GM19043 (cell line): ENCODE results near the gene STXBP3.
"Not testable (repeated sequence)": the region's sequence is repeated elsewhere in the genome, so short reads cannot be mapped to it uniquely, and the experiment has no call there.

Experiments
- ATAC-seq: cut with Tn5 transposase; IDR thresholded peaks from one replicate; pipeline ENCODE4 v1.9.1; 2021; ENCODE audit warnings: low read depth; ENCODE audit not compliant: unreplicated experiment

Gene STXBP3

DNA sequence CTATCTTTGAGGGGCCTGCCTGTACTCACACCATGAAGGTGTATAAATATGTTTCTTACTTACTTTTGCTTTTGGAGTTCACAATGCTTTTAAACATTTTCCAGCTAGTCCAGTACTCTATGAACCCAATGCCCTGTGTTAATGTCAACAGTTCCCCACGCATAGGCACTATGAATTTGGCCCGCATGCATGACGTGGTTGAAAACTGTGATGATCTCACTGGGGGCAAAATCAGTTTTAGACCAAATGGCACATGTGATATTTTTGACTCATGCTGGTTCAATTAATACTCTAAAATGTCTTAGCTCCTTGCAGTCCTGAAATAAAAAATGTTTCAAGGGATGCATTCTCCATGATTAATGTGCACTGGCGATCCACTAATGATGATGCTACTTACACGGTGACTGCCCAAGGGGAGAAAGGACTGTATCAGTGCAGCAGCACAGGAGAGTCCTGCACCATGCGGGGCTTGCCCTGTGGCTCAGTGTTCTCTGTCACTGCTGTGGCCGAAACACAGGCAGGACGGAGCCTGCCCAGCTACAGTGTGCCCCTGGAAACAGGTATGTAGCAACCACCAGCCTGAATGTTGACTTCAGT is 18.0 kb upstream of the STXBP3 start:
- ATAC-seq = no peak

DNA sequence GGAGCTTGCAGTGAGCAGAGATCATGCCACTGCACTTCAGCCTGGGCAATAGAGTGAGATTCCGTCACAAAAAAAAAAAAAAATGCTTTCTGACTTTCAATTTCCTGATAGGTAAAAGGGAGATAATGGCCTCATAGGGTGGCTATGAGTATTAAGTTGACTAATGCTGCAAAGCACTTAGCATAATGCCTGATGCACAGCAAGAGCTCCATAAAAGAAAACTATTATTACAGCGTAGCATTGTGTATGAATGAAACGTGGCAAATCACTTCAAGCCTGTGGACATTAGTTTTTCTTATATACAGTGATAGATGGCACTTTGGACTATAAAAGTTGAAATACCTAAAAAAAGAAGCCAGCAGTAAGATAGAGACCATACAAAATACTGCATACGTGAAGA is 17.0 kb upstream of the STXBP3 start:
- no peak for ATAC-seq

DNA sequence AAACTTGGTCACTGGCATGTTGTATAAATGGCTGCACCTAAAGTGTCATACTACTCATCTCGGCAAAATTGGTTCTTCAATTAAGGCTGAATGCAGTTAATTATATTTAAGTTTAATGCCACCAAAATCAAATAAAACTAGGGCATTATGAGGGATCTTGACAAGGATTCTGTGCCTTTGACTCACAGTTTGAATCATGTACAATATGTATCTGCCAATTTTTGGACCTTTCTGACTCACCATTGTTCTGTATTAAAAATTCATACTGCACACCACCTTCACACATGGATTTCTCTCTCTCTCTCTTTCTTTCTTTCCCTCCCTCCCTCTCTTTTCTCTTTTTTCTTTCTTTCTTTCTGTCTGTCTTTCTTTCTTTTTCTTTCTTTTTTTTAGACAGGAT is 14.1 kb upstream of the STXBP3 start:
- ATAC-seq = no peak

DNA sequence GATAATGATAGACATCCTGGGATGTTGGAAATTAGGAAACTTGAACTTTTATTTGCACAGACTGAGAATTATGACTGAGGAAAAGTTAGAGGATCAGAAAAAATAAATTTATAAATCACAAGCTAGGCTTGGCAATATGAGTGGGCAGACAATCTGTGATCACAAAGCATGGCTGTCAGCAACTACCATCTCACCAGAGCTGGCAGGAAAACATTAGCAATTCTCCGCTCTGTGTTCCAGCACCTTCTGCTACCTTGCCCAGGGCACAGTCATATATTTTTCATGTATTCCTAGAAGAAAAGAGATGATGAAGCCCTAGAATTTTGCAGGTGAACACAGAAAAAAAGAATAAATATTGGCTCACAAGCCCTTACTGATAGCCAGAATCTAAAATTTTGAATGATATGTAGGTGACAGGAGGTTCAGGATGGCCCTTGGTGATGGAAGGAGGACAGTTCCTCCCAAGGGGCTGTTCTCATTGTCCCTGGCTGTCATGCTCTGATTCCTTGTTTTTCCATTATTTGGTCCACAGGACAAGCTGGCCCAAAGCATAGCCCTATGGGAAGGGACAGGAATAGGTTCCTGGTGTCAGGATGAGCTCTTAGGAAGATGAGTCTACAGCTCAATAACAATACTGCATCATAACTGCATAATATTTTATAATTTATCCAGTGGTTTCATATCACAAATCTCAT is 12.2 kb upstream of the STXBP3 start:
- ATAC-seq = no peak

DNA sequence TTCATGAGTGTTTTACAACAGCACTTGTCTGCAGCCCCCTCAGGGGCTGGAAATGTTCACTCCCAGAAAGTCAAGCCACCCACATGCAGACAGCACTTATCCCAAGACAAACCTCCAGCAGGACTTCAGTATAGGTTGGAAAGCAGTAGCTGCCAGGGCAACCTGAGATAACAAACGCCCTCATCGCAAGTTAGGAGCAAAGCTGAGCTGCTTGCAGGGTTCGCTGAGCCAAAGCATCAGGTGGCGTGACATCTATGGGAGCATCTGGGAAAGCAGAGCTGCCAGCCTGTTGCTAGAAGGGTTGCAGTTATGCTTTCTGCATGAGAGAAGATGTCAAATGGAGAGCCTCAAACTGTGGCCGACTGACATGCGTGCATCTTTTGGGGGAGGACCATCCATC is 4.2 kb upstream of the STXBP3 start:
- ATAC-seq = no peak

DNA sequence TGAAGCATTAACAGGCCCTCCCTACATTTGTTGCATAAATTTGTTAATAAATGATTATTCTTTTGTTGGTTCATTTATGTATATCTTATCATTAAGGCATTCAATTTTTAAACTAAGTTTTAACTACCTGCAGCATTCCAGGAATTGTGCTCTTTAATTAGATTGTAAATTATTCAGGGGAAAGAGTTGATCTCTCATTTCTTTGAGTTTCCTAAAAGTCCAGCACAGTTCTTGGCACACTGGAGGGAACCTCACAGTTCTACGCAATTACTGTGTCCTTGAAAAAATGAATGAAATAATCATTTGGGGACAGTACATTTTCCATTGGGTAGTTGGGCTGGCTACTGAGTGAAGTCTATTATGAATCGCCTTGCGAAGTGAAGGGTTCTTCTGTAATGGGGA is 493 bp upstream of the STXBP3 start:
- ATAC-seq = no peak

DNA sequence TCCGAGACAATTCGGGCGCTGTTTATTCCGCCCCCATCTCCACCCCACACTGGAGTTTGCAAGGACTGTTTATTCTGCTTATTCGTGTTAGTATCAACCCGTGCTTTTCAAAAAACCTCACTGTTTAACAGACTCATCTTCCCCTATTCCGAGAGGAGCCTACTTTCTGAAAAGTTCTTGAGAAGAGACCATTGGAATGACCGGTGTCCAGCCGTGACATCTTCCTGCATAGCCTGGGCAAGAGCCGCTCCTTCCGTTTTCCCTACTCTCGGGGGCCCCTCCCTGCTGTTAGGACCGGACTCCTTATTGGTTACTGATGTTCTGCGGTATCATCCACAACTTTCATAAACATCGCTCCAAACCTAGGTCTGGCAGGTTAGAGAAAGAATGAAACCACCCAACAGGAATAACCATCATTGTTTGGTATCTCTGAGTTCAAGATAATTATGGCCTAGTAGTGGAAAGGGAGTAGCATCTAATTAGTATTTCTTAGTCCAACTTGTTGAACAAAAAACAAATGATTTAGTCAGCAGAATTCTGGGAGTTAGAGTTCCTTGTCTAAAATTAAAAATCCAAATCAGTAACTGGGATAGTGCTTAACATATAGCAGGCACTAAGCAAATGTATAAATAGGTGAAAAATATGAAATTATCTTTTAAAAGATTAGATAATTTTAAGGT is 837 bp downstream of the STXBP3 start:
- ATAC-seq = no peak

DNA sequence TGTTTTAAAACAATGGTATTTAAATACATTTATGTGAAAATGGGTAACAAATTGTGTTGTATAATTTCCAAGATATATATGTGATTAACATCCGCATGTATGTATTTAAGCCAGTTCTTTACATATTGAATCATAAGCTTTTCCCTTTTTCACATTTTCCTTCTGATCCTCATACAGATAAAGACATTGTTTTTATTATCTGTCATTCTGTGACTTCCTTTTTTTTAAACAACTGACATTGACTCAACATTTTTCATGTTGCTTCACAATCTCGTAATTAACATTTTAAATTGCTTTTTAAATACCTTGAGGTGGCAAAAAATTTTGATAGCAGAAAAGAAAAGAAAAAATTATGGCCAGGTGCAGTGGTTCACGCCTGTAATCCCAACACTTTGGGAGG is 1.4 kb downstream of the STXBP3 start:
- ATAC-seq = no peak

DNA sequence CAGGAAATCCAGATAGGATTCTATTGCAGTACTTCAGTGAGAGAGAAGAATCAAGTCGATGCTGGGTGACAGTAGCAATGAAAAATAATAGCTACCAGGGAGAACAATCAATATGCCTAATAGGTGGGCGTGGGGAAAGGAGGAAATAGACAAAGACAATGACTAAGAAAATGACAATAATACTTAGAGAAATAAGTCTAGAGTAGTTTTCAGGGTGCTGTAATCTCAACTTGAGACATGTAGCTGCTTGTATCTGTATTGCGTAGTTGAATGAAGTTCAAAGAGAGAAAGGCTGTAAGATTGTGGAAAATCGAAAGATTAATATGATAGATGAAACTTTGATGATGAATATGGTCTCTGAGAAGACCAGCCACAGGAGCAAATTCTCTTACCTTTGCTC is 2.6 kb downstream of the STXBP3 start:
- no peak for ATAC-seq

DNA sequence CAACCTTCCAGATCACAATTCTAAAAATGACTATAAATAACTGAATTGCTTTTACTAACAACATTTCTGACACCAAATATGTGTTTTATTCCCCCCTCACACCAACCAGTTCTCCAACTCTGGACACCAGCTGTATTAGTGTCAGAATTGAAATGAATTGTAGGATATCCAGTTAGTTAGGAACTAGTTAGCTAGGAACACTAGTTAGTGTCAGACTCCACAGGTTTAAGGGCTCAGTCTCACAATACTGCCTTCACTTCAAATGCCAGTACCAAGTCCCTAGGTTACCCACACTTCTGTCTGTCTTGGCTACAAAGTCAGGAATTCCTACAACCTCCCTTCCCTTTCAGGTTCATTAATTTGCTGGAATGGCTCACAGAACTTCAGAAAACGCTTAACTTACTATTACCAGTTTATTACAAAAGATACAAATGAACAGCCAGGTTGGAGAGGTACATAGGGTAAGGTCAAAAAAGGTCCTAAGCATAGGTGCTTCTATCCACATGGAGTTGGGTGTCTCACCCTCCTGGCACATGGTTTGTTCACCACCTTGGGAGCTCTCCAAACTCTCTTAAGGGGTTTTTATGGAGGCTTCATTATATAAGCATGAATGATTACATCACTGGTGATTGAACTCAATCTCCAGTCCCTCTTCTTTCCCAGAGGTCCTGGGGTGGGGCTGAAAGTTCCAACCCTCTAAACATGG is 4.2 kb downstream of the STXBP3 start:
- no peak for ATAC-seq

DNA sequence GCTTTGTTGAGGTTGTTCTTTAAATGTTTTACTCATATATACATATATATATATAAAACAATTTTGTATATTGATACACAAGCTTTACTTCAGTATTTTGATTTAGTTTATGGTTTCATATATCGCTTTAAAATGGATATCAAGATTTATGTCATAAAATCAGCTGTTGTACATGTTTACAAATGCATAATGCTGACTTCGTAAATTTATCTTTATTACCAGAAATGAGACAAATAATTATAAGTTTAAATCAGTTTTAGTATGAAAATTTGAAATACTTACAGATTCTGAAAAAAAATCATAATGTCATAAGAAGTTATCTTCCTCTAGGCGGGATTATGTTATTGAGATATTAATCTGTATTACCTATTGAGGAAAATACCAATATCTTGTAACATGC is 6.9 kb downstream of the STXBP3 start:
- no peak for ATAC-seq

DNA sequence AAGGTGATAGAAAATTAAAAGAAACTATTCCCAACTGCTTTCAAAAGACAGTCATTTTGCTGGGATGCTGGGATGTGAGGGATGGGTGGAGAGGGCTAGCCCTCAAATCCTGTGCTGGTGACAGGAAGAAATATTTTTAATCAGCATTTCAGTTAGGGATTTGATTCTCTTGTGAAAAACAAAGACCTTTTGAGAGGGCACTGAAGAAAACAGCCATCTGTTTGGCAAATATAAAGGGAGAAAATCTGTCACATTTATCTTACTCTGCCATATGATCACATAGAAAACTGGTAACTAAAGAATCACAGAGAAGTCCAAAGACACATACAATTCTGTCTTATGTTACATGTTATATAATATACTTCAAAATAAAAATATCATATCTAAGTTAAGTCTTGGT is 12.3 kb downstream of the STXBP3 start:
- ATAC-seq = no peak

DNA sequence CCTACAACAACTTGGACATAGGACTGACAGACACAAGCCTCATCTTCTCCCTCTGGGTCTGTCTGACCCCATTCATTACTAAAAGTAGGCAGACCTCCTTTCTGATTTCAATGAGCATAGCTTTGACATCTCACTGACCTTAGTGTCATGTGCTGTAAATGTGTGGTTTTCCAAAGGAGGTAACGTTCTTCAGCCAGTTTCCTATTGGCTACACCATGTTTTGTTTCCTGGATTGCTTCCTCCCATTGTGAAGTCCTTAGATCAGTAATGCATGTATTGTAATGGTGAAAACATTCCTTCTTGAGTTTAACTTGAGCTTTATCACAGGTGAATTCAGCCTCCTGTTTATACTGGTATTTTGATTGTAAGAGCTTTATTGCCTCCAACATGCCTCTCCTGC is 20.6 kb downstream of the STXBP3 start:
- ATAC-seq = no peak

DNA sequence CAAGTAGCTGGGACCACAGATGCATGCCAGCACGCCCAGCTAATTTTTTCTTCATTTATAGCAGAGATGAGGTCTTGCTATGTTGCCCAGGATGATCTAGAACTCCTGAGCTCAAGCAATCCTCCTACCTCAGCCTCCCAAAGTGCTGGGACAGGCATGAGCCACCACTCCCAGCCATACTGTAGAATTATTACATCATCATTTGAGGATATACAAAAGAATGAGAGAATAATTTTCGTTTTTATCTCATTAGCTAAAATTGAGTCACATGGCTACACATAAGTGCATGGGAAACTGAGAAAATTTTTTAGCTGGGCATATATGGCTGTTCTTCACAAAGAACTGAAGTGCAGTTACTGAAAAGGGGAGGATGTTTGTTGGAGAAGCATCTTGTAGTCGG is 21.2 kb downstream of the STXBP3 start:
- ATAC-seq = no peak

DNA sequence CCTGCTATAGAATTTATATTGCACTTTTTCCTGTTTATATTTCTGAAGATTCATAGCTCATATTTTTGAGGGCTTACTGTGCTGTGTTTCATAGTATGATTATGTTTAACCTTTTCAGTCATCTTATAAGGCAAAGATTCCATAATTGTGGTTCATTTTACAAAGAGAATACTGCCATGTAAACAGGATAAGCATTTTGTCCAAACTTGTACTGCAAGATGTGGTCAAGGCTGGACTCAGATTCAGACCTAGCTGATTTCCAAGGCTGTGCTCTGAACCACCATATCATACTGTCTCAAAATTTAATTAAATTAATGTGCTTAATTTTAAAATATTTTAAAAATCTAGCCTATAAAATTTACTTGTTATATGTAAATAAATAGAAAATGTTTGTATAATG is 31.4 kb downstream of the STXBP3 start:
- no peak for ATAC-seq

DNA sequence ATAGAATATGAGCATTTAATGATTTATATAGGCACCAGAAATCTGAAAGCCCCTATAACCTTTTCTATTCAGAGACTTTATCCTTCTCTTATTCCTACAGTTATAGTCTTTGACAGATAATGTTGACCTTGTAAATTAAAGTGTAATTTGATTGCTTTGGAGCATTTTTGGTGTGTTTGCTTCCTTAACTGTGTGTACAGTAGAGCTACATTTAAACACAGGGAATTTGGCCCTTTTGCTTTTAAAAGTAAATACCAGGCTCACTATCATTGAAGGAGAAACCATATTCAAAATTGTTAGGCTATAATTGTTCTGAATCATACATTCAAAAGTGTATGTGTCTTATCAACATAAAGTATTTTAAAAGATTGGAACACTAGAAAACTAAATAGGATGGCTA is 33.0 kb downstream of the STXBP3 start:
- ATAC-seq = no peak

DNA sequence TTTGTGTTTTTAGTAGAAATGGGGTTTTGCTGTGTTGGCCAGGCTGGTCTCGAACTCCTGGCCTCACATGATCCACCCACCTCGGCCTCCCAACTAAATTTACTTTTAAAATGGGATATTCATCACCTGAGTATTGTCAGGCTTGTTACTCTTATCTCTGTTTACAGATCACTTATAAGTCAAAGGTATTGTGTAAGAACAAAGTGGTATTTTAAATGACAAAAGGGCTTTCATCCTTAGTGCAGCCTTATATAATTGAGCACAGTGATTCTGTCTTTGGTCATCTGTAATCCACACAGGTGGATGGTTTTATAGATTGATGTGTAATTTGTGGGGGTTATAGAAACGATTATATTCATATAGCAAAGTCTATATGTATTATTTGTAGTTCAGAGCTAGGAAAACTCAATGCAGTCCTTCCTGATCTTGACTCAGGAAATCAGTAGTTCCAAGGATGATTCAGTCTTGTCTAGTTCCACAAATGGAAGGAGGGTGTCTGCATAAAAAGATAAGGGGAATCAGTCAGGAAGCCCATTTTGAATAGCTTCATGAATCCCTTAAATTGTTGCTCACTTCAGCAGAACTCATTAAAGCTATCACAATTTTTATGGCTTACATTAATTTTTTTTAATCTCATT is 34.6 kb downstream of the STXBP3 start:
- ATAC-seq = no peak

DNA sequence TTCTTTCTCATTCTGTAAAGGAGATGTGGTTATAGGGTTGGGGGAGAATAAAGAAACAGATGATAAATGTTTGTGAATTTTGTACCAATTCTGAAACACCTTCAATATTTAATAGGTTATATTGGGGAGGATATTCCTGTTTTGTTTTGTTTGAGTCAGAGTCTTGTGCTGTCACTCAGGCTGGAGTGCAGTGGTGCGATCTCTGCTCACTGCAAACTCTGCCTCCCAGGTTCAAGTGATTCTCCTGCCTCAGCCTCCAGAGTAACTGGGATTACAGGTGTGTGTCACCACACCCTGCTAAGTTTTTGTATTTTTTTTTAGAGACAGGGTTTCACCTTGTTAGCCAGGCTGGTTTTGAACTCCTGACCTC is 35.1 kb downstream of the STXBP3 start:
- ATAC-seq = not testable (repeated sequence)

DNA sequence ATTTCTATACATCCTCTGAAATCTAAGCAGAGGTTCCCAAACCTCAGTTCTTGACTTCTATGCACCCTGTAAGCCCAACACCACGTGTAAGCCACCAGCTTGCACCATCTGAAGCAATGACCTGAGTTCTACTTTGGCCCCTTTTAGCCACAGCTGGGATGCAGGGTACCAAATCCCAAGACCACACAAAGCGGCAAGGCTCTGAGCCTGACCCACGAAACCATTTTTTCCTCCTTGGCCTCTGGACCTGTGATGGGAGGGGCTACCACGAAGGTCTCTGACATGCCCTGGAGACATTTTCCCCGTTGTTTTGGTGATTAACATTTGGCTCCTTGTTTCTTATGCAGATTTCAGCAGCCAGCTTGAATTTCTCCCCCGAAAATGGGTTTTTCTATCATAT is 38.8 kb downstream of the STXBP3 start:
- no peak for ATAC-seq

DNA sequence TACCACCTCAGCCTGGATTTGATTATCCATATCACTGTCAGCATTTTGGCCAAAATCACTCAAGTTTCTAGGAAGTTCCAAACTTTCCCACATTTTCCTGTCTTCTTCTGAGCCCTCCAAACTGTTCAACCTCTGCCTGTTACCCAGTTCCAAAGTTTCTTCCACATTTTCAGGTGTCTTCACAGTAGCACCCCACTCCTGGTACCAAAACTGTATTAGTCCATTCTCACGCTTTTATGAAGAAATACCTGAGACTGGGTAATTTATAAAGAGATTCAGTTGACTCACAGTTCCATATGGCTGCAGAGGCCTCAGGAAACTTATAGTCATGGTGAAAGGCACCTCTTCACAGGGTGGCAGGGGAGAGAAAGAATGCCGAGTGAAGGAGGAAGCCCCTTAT is 39.4 kb downstream of the STXBP3 start:
- no peak for ATAC-seq

DNA sequence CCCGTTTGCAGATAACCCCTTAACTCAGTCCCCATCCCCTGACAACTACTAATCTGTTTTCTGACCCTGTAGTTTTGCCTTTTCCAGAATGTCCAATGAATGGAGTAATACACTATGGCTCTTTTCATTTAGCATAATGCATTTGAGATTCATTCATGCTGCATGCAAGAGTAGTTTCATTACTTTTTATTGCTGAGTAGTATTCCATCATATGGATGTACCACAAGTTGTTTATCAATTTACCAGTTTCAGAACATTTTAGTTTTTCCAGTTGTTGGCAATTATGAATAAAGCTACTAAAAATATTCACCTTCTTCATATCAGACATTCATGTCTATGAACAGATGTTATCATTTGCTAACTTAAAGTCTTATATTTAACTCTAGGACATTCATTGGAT is 45.3 kb downstream of the STXBP3 start:
- no peak for ATAC-seq
